ENCODE data around the gene IGF2BP2. TPM values are rescaled to one million over a fixed set of nuclear protein-coding genes. Genes with fewer than 3 reads are reported as not detected.

IGF2BP2 gene
- total and polyA plus RNA-seq, 2 donors from 2014 or later, result 7.7 to 26.9 TPM

GRCh38 chr3:185728630-185729336 is 96.1 kb downstream of the IGF2BP2 start:
- Histone ChIP-seq H3K27me3 (ENCODE audit: control insufficient read depth, insufficient read depth, low read length) (no peaks in the 10 kb centered on the region), H3K9me3 (ENCODE audit: control insufficient read depth in 2 of 3, insufficient read depth in 1 of 3, low read length in 3 of 3) (peaks cover 0 to 3% (median 0%) of the 10 kb centered on the region in 3 donors), H3K27ac (ENCODE audit: low read depth in 2 of 2, low read length in 2 of 2) (no peak overlapping the region), H3K36me3 (ENCODE audit: control insufficient read depth in 2 of 3, insufficient read depth in 3 of 3, low read length in 3 of 3) (no peaks in the 10 kb centered on the region), H3K9ac (ENCODE audit: low read length in 3 of 3) (no peak overlapping the region), H3K4me1 (ENCODE audit: control insufficient read depth in 2 of 3, insufficient read depth in 2 of 3, low read depth in 1 of 3, low read length in 3 of 3) (no peaks in the 10 kb centered on the region), H3K4me3 (ENCODE audit: low read length in 3 of 3) (no peak overlapping the region)
- TF ChIP-seq CTCF (IDR thresholded peaks at IDR 0.05; ENCODE audit: borderline replicate concordance, extremely low read depth, insufficient read depth), result no peak
- DNase-seq, result no peak
- intact Hi-C loops (cut with DNase I), result no loop called here
- no peak for FAIRE-seq

- DNase-seq, result no peak
- H3K9ac ChIP-seq (ENCODE audit: low read length in 3 of 3), result no peak overlapping the region
- FAIRE-seq, result no peak
- peaks cover 0 to 3% (median 0%) of the 10 kb centered on the region in 3 donors for H3K9me3 ChIP-seq (ENCODE audit: control insufficient read depth in 2 of 3, insufficient read depth in 1 of 3, low read length in 3 of 3)
- TF ChIP-seq CTCF (IDR thresholded peaks at IDR 0.05; ENCODE audit: borderline replicate concordance, extremely low read depth, insufficient read depth), result no peak
- H3K27me3 ChIP-seq (ENCODE audit: control insufficient read depth, insufficient read depth, low read length), result no peaks in the 10 kb centered on the region
- H3K4me3 ChIP-seq (ENCODE audit: low read length in 3 of 3), result no peak overlapping the region
- intact Hi-C loops (cut with DNase I), result no loop called here
- no peak overlapping the region for H3K27ac ChIP-seq (ENCODE audit: low read depth in 2 of 2, low read length in 2 of 2)
- H3K4me1 ChIP-seq (ENCODE audit: control insufficient read depth in 2 of 3, insufficient read depth in 2 of 3, low read depth in 1 of 3, low read length in 3 of 3), result no peaks in the 10 kb centered on the region
- no peaks in the 10 kb centered on the region for H3K36me3 ChIP-seq (ENCODE audit: control insufficient read depth in 2 of 3, insufficient read depth in 3 of 3, low read length in 3 of 3)
Observed at GRCh38 chr3:185727873-185728272, 97.0 kb downstream of the IGF2BP2 start.

GRCh38 chr3:185726254-185726967 is 98.4 kb downstream of the IGF2BP2 start:
- FAIRE-seq (no peak), DNase-seq (no peak)
- H3K36me3 ChIP-seq (ENCODE audit: control insufficient read depth in 2 of 3, insufficient read depth in 3 of 3, low read length in 3 of 3), result no peaks in the 10 kb centered on the region
- no peak overlapping the region for H3K4me3 ChIP-seq (ENCODE audit: low read length in 3 of 3)
- no peak for TF ChIP-seq CTCF (IDR thresholded peaks at IDR 0.05; ENCODE audit: borderline replicate concordance, extremely low read depth, insufficient read depth)
- H3K9ac ChIP-seq (ENCODE audit: low read length in 3 of 3), result no peak overlapping the region
- intact Hi-C loops (cut with DNase I), result no loop called here
- no peak overlapping the region for H3K27ac ChIP-seq (ENCODE audit: low read depth in 2 of 2, low read length in 2 of 2)
- H3K27me3 ChIP-seq (ENCODE audit: control insufficient read depth, insufficient read depth, low read length), result no peaks in the 10 kb centered on the region
- H3K9me3 ChIP-seq (ENCODE audit: control insufficient read depth in 2 of 3, insufficient read depth in 1 of 3, low read length in 3 of 3), result peaks cover 0 to 3% (median 0%) of the 10 kb centered on the region in 3 donors
- H3K4me1 ChIP-seq (ENCODE audit: control insufficient read depth in 2 of 3, insufficient read depth in 2 of 3, low read depth in 1 of 3, low read length in 3 of 3), result no peaks in the 10 kb centered on the region

Measured in kidney (tissue), 14 donors.